GM19324 (cell line): ENCODE measurements around the gene SCYL1.
"Not testable (repeated sequence)": the region's sequence is repeated elsewhere in the genome, so short reads cannot be mapped to it uniquely, and the experiment has no call there.

Experiments
- ATAC-seq: cut with Tn5 transposase; IDR thresholded peaks from one replicate; pipeline ENCODE4 v1.9.1; 2021; ENCODE audit warnings: mild to moderate bottlenecking, moderate library complexity; ENCODE audit not compliant: unreplicated experiment, low FRiP score

Gene SCYL1

DNA sequence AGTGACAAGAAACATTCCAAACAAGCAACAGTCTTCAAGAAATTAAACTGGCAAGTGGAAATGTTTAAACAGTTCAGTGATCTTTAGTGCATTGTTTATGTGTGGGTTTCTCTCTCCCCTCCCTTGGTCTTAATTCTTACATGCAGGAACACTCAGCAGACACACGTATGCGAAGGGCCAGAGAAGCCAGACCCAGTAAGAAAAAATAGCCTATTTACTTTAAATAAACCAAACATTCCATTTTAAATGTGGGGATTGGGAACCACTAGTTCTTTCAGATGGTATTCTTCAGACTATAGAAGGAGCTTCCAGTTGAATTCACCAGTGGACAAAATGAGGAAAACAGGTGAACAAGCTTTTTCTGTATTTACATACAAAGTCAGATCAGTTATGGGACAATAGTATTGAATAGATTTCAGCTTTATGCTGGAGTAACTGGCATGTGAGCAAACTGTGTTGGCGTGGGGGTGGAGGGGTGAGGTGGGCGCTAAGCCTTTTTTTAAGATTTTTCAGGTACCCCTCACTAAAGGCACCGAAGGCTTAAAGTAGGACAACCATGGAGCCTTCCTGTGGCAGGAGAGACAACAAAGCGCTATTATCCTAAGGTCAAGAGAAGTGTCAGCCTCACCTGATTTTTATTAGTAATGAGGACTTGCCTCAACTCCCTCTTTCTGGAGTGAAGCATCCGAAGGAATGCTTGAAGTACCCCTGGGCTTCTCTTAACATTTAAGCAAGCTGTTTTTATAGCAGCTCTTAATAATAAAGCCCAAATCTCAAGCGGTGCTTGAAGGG, 20.0 kb upstream of the SCYL1 start:
- ATAC-seq: no peak

DNA sequence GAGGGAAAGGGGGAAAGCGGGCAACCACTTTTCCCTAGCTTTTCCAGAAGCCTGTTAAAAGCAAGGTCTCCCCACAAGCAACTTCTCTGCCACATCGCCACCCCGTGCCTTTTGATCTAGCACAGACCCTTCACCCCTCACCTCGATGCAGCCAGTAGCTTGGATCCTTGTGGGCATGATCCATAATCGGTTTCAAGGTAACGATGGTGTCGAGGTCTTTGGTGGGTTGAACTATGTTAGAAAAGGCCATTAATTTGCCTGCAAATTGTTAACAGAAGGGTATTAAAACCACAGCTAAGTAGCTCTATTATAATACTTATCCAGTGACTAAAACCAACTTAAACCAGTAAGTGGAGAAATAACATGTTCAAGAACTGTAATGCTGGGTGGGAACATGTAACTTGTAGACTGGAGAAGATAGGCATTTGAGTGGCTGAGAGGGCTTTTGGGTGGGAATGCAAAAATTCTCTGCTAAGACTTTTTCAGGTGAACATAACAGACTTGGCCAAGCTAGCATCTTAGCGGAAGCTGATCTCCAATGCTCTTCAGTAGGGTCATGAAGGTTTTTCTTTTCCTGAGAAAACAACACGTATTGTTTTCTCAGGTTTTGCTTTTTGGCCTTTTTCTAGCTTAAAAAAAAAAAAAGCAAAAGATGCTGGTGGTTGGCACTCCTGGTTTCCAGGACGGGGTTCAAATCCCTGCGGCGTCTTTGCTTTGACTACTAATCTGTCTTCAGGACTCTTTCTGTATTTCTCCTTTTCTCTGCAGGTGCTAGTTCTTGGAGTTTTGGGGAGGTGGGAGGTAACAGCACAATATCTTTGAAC, 19.2 kb upstream of the SCYL1 start:
- no peak for ATAC-seq

DNA sequence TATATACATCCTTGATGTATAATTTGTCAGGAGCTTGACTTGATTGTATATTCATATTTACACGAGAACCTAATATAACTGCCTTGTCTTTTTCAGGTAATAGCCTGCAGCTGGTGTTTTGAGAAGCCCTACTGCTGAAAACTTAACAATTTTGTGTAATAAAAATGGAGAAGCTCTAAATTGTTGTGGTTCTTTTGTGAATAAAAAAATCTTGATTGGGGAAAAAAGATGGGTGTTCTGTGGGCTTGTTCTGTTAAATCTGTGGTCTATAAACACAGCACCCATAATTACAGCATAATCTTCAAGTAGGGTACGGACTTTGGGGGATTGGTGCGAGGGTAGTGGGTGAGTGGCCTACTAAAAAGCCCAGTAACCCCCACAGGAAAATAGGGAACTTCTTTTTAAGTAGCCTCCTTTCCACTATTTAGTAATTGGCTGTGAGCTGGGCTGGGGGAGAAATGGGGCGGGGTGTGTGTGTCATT, 18.6 kb upstream of the SCYL1 start:
- no peak for ATAC-seq

DNA sequence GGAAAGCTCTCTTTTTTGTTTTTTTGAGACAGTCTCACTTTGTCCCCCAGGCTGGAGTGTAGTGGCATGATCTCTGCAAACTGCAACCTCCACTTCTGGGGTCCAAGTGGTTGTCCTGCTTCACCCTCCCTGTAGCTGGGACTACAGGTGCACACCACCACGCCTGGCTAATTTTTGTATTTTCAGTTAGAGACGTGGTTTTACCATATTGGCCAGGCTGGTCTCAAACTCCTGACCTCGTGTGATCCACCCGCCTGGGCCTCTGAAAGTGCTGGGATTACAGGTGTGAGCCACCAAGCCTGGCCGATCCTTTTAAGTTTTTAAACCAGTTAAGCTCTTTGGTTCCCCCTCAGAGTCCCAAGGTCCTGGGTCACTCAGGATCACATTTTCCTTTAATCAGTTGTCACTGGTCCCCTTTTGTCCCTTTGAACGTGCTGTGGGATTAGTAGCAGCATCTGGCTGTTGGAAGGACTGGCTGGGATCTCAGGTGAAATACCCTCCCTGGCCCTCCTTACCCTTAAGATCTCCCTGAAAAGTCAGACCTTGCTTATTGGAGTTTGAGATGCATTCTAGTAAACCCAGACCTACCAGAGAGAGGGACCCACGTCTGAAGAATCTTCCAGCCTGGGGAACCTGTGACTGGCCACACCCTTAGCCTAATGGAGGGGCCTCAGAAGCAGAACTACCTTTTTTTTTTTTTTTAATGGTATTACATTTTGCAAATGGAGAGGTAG, 17.9 kb upstream of the SCYL1 start:
- peak; percentile 25 for ATAC-seq

DNA sequence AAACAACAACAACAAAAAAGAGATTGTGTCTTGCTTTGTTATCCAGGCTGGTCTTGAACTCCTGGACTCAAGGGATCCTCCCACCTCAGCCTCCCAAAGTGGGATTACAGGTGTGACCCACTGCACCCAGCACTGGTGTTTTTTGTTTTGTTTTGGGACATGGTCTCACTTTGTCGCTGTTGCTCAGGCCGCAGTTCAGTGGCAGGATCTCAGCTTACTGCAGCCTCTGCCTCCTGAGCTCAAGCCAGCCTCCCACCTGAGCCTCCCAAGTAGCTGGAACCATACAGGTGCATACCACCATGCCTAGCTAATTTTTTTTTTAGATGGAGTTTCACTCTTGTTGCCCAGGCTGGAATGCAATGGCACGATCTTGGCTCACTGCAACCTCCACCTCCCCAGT, 12.6 kb upstream of the SCYL1 start:
- not testable (repeated sequence) for ATAC-seq

DNA sequence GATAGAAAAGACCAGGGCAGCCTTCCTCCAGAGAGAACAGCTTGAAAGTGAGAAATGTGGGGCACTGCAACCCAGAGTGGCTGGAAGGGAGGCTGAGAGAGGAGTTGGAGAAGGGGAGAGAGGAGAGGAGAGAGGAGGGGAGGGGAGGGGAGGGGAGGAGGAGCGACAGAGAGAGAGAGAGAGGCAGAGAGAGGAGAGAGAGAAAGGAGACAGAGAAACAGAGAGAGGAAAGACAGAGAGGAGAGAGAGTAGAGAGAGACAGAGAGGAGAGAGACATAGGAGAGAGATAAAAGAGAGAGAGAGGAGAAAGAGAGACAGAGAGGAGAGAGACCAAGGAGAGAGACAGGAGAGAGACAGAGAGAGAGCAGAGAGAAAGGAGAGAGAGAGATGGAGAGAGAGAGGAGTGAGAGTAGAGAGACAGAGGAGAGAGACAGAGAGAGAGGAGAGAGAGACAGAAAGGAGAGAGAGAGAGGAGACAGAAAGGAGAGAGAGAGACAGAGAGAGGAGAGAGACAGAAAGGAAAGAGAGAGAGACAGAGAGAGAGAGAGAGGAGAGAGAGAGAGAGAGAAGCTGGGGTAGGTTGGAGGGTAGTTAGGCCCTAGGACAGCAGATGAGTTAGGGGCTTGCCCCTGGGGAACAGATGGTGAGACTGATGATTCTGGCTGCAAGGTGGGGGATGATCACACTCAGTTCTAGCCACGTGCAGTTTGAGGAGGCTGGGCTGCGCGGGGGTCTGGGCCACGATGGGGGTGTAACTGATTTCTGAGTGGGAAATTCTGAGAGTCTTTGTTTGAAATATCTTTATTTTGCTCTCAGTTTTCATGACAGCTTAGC, 8.5 kb upstream of the SCYL1 start:
- no peak for ATAC-seq

DNA sequence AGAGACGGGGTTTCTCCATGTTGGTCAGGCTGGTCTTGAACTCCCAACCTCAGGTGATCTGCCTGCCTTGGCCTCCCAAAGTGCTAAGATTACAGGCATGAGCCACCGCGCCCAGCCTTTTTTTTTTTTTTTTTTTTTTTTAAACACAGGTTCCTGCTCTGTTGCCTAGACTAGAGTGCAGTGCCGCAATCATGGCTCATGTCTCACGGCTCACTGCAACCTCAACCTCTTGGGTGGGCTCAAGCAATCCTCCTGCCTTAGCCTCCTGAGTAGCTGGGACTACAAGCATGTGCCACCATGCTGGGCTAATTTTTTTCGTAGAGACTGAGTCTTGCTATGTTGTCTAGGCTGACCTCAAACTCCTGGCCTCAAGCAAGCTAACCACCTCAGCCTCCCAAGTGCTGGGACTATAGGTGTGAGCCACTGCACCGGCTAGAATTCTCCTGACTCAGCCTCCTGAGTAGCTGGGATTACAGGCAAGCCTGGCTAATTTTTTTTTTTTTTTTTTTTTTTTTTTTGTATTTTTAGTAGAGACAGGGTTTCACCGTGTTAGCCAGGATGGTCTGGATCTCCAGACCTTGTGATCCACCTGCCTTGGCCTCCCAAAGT, 5.8 kb upstream of the SCYL1 start:
- not testable (repeated sequence) for ATAC-seq

DNA sequence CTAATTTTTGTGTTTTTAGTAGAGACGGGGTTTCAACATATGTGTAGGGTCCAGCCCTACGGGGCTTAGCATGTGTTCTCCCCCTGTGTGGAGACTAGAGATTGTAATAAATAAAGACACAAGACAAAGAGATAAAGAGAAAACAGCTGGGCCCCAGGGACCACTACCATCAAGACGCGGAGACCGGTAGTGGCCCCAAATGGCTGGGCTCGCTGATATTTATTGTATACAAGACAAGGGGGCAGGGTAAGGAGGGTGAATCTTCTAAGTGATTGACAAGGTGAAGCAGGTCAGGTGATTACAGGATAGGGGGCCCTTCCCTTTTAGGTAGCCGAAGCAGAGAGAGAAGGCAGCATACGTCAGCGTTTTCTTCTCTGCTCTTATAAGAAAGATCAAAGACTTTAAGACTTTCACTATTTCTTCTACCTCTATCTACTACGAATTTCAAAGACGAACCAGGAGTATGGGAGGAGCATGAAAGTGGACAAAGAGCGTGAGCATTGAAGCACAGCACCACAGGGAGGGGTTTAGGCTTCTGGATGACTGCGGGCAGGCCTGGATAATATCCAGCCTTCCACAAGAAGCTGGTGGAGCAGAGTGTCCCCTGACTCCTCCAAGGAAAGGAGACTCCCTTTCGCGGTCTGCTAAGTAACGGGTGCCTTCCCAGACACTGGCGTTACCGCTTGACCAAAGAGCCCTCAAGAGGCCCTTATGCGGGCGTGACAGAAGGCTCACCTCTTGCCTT, 2.9 kb upstream of the SCYL1 start:
- ATAC-seq: not testable (repeated sequence)

DNA sequence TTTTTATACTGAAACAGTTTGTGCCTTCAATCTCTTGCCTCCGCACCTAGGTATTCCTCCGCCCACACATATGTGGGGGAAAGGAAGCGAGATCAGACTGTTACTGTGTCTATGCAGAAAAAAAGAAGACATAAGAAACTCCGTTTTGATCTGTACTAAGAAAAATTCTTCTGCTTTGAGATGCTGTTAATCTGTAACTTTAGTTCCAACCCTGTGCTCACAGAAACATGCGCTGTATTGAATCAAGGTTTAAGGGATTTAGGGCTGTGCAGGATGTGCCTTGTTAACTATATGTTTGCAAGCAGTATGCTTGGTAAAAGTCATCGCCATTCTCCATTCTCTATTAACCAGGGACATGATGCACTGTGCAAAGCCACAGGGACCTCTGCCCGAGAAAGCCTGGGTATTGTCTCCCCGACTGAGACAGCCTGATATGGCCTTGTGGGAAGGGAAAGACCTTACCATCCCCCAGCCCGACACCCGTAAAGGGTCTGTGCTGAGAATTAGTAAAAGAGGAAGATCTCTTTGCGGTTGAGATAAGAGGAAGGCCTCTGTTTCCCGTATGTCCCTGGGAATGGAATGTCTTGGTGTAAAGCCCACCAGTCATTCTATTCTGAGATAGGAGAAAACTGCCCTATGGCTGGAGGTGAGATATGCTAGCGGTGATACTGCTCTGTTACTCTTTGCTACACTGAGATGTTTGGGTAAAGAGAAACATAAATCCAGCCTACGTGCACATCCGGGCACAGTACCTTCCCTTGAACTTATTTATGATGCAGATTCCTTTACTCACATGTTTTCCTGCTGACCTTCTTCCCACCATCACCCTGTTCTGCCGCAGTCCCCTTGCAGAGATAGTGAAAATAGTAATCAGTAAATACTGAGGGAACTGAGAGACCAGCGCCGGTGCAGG, 1.9 kb upstream of the SCYL1 start:
- ATAC-seq: not testable (repeated sequence)

DNA sequence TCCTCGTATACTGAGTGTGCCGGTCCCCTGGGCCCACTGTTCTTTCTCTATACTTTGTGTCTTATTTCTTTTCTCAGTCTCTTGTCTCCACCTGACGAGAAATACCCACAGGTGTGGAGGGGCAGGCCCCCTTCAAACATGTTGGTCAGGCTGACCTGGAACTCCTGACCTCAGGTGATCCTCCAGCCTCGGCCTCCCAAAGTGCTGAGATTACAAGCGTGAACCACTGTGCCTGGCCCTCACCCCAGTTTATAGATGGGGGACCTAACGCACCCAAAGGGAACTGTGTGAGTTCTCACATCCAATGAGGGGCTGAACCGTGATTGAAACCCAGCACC, 1.3 kb upstream of the SCYL1 start:
- not testable (repeated sequence) for ATAC-seq

DNA sequence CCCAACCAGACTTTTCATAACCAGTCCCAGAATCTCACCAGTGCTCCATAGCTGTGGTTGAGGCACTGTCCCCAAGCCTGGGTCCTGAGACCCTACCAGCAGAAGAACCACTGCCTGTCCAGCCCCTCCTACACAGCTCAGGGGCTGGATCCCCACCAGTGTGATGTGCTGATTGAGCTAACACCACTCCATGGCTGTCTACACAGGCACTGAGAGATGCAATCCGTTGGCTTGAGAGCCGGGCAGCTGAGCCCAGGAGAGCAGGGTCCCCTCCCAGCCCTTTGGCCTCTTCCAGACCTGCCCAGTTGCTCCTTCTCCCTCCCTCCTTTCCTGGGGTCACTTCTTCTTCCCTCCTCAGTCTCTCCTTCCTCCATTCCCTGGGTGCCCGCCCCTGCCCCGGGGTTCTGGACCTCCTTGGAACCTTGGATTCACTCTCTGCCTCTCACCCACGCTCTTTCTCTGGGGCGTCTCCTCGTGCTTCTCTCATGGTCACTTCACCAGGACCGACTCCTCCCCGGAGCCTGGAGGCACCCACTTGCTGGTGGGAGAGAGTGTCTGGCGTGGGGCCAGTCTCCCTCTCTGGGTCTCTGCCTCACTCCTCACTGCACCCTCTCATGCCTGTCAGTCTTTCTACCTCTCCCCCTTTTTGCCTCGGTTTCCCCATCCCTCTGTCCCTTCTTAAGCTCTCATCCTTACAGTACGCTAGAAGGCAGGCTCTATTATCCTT, 706 bp upstream of the SCYL1 start:
- ATAC-seq: no peak

DNA sequence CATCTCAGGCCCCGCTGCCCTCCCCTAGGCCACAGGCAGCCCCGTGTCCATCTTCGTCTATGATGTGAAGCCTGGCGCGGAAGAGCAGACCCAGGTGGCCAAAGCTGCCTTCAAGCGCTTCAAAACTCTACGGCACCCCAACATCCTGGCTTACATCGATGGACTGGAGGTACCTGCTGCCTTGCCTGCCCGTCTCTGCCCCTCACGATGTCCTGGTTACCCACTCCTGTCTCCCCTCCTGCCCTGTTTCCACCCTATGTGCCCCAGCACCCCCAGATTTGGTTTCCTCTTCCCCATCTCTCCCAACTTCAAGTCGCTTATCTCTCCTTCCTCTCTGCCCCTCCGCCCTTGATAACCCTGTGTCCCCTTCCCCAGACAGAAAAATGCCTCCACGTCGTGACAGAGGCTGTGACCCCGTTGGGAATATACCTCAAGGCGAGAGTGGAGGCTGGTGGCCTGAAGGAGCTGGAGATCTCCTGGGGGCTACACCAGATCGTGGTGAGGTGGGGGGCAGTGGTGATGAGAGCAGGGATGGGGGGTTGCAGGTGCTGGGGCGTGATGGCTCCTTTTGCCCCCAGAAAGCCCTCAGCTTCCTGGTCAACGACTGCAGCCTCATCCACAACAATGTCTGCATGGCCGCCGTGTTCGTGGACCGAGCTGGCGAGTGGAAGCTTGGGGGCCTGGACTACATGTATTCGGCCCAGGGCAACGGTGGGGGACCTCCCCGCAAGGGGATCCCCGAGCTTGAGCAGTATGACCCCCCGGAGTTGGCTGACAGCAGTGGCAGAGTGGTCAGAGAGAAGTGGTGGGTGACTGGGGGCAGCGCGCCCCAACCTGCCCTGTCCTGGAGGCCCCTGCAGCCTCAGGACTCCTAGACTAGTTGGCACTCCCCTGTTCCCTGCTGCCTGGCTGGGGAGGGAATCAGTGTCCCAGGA, 930 bp downstream of the SCYL1 start:
- no peak for ATAC-seq

DNA sequence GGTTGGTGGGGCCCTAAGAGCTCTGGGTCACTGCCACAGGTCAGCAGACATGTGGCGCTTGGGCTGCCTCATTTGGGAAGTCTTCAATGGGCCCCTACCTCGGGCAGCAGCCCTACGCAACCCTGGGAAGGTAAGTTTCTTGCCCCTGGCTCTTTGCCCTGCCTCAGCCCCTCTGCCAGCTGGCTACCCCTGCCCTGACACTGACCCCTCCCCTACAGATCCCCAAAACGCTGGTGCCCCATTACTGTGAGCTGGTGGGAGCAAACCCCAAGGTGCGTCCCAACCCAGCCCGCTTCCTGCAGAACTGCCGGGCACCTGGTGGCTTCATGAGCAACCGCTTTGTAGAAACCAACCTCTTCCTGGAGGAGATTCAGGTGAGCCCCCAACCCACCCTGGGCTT, 1.9 kb downstream of the SCYL1 start:
- no peak for ATAC-seq

DNA sequence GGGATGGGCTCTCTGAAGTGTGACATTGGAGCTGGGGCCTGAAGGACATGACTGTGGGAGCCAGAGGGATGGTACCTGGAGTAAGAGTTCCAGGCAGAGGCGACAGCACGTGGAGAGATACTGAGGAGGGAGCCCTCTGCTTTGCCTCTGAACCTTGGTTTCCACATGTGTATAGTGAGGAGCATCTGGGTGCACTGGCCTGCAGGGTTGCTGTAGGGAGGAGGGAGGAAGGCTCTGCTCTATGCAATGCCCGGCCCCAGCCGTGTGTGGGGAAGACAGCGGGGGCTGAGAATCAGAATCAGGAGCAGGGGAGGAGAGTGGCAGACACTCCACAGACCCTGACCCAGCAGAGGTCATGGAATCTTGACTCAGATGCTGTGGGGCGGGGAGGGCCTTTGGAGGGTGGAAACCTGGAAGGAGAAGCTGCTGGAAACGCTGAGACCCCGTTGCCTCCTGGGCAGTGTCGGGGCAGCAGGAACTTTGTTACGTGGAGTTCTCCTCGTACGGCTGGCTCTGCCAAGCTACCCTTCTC, 4.0 kb downstream of the SCYL1 start:
- ATAC-seq: no peak

DNA sequence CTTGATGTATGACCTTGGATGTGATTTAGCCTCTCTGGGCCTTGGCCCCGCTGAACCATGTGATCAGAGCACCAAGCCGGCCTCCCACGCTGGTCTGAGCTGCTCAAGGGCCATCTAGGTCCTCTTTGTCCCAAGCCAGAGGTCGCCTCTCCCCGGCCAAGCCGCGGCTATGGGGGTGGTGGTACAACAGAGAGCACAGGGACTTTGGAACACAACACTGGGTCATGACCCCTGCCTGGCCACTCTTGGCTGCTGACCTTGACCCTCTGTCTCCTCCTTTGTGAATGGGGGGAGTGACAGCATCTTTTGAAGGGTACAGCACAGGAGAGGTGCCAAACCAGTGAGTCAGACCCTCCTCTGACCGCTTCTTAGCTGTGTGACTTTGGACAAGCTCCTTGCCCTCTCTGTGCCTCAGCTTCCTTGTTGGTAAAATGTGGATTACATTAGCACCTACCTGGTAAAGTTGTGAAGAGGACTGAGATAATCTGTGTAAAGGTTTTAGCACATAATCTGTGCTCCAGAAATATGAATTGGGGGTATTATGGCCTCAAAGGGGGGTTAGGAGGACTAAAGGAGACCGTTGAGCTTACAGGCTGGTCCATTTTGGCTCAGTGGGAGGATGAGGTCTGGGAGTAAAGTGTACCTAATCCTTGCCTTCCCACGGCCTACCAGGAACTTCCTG, 4.7 kb downstream of the SCYL1 start:
- ATAC-seq: no peak

DNA sequence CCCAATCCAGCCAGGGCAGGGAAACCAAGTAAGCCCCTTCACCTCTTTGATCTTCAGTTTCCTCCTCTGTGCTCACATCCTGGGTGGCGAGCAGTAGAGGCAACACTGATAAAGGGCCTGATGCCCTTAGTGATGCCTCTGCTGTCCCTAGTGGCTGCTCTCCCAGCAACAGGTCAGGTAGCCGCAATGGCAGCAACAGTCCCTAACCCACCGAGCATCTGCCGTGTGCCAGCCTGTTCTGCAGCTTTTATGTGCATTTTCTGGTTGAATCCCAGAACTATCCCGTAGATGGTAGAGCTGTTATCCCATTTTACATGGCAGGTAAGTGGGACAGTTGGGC, 5.2 kb downstream of the SCYL1 start:
- ATAC-seq: no peak
